HG03439 (cell line): Measurements from ENCODE around the gene KRT72.

Source experiments
- ATAC-seq: cut with Tn5 transposase; IDR thresholded peaks from one replicate; pipeline ENCODE4 v1.9.1; 2021; ENCODE audit warnings: mild to moderate bottlenecking, moderate library complexity; ENCODE audit not compliant: unreplicated experiment

Gene KRT72

DNA sequence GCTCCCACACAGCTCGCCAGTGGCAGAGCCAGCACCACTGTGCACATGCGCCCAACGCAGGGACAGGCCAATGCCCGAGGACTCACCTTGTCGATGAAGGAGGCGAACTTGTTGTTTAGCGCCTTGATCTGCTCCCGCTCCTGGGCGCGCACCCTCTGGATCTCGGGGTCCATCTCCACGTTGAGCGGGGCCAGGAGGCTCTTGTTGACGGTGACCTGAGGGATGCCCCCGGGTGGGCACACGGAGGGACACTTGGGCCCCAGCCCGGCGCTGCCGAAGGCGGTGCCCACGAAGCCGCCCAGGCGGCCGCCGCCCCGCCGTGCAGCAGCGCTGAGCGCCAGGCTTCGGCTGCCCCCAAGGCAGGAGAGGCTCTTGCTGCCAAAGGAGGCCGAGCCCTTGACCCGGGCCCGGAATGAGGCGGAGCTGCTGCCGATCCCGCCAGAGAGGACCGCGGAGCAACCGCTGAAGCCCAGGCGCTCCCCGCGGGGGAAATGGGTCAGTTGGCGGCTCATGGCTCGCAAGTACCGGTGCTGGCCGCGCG lies at the start of gene KRT72:
TSS of gene KRT72 (minus strand) at position 523 of the 541 bp plus-strand sequence. CDS start at position 512, 11 bp downstream.
- ATAC-seq, result no peak

DNA sequence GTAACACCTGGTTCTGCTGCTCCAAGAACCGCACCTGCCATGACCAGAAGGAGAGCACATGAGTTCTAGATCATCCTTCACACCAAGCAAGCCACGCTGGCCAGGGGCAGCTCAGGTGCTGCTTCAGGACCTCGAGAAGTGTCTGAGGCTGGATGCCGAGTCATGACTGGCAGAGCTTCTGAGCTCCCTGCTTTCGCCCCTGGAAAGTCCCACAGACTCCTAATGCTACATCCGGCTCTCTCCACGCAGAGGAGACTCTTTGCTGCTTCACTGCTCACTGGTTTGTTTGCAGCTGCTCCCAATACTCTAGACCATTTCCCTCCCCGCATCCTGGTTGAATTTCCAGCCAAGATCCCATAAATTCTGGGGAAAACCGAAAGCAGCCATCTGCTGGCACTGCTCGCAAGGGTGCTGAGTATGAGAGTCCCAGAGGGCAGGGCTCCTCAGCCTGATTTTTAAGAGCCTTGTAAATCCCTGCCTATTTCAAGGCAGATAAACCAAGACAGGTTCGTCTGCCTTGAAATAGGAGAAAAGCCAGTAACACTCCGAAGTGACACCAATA lies 49.3 kb upstream of the KRT72 start:
- no peak for ATAC-seq

DNA sequence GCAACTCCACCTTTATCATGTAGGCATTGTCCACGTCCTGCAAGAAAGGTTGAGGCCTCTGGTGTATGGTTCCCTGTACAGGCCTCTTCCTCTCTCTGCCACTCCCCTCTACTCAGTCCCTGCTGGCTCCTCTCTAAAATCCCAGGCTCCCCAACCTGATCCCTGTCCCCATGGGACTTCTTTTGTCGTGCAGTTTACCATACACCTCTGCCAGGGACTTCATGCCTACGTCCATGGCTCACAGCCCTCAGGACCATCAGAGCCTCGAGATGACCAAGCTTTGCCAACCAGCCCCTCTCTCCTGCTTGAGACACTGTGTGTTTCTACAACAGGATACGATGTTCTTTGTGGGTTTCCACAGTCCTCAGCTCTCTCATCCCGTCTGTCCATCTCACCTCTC lies 47.8 kb upstream of the KRT72 start:
- no peak for ATAC-seq

DNA sequence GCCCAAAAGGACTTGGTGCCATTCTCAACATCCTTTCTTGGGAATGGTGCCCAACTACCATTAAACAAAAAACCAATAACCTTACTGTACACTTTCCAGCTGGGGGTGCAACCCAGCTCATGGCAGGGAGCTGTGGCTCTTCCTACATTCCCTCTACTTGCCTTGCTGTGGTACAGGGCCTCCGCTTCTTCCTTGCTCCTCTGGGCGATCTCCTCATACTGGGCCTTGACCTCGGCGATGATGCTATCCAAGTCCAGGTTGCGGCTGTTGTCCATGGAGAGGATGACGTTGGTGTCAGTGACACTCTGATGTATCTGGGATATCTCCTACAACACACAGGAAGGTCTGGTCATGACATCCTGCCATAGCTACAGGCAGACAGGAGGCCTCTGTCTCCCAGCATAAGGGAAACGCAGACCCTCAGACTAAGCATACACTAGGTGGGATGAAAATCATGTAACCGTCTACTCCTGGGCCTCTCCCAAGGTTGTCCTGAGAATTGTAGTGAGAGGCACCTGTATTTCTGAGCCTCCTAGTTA lies 46.8 kb upstream of the KRT72 start:
- no peak for ATAC-seq

DNA sequence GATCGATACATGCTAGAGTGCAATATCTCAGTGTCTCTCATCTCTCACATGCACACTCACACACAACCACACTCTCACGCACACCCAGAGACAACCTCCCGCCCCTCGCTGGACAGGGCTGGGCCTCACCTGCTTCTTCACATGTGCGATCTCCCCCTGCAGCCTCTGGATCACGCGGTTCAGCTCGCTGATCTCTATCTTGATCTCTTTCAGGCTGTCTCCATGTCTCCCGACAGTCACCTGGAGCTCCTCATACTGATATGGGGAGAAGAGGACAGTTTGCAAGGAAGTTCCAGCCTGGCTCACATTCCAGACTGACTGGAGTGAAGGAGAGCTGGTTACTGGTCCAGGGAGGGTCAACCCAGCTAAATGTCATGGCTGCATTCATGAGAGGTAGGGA lies 46.3 kb upstream of the KRT72 start:
- ATAC-seq, result no peak

DNA sequence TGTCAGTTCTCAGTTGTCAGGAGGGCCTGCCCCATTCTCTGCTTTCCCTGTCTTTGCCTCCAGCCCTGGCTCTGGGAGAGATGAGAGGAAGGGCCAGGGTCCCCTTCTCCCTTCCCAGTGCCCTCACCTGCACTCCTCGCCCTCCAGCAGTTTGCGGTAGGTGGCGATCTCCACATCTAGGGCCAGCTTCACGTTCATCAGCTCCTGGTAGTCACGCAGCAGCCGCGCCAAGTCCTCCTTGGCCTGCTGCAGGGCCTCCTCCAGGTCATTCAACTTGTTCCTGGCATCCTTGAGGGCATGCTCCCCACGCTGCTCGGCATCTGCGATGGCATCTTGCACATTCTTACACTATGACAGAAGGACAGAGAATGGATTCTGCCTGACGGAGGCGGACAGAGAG lies 45.4 kb upstream of the KRT72 start:
- no peak for ATAC-seq

DNA sequence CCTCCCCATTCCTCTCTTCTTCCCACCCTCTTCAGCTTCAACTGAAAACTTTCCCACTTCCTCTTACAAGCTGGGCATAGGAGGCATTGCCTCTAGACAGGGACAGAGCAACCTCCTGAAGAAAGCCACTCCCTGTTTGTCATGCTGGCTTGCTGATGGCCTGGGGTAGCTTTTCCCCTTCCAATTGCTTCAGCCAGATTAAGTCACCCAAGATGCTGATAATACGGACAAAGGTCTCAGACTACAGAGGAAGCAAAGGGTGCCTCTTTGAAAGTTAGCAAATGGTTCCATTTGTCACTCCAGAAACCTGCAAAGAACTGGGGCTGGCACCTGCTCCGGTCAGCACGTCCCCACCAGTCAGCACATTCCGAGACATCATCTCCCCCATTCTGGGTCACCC lies 44.7 kb upstream of the KRT72 start:
- ATAC-seq, result no peak

DNA sequence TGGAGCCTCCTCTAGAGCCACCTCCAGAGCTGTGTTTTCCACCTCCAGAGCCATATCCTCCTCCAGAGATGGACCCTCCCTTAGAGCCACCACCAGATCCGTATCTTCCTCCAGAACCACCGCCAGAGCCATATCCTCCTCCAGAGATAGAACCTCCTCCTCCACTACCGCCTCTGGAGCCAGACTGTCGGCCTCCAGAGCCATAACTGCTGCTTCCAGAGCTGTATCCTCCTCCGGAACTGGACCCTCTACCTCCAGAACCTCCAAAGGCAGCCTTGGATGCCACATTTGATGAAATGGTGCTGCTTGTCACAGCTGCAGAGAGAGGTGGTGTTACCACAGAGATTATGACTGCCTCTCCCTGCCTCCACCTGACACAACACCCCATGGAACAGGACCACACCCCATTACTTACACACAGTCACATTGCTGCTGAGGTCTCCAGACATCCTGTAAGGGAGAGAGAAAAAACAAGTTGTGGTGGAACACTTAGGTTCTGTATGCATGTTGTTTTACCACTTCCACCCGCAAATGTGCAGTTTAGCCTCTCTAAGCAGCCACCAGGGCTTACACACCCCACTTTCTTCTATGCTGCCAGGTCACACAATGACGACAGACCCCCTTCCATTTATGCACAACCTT lies 44.0 kb upstream of the KRT72 start:
- no peak for ATAC-seq

DNA sequence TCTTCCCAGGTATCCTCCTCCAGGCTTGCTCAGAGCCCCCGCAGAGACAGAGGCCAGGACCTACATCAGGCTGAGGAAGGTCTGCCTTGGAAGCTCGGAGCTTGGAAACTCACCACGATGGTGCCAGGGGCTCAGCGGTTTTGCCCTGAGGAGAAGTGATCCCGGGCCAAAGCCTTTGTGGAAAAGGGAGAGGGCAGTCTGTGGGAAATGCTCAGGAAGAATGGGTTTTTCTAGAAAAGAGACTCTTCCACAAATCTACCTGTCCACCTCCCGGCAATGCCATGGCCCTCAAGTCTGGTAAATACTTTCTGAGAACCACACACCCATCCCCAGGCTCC lies 42.8 kb upstream of the KRT72 start:
- no peak for ATAC-seq

DNA sequence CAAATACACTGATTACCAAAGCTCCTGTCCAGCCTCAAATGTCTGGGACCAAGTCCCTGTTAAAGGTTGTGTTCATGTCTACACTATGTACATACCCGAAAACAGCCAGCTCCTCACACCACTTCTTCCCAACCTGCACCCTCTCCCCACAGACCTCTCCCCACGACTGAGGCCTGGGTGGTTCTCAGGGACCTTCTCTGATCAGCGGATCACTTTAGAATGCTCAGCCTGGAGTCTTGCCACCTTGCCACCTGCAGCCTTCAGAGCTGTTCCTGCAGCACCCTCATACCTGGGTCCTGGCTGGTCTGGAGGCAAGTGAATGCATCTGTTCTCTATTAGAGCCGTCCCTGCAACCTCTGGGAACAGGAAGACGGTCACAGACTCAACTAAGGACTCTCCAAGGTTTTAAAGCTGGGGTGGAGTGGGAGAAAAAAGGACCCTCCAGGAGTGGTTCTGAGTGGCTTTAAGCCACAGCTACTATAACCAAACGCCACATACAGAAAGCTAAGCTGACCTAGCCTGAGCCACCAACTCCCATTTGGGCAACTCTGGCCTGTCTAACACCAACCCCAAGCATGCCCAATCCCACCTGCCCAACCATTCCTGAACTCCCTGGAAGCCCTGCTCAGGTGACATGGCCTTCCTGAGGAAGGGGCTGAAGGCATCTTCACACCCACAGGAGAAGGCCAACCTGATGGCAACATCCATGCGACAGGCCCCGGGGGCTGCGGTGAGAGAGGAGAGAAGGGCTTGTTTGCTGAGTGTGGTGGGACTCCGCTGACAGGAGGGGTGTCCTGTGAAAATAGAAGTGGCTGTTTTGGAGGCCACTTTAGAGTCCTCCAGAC lies 42.2 kb upstream of the KRT72 start:
- ATAC-seq, result no peak

DNA sequence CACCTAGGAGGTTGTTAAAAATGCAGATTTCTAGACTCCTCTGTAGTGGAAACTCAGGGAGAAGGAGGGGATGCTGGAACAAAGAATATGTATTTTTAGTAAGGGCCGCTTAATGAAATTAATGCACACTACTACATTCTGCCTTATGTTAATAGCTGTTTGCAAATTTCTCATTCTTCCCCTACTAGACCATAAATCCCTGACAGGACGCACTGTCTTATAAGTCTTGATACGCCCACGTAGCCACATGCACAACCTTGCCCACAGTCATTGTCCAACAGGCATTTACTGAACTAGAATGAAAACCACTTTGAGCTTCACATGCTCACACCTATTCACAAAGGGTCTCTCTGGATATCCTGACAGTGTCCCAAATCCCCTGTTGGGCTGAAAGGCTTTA lies 40.2 kb upstream of the KRT72 start:
- ATAC-seq, result no peak

DNA sequence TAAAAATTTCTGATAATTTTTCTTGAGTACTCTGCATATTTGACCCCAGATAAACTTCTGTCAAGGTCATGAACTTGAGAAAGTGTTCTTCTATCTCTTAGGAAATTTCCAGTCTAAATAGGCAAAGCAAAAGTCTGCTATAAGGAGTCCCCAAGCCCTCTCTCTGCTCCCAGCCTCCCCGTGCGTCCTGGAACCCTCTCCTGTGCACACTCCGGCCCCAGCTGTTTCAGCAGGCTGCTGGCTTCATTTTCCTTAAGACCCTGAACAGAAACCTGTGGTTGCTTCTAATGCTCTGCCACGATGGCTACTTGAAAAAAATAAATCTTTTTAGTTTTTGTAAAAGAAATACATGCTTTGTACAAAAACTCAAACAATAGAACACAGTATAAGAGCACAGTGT lies 36.0 kb upstream of the KRT72 start:
- no peak for ATAC-seq

DNA sequence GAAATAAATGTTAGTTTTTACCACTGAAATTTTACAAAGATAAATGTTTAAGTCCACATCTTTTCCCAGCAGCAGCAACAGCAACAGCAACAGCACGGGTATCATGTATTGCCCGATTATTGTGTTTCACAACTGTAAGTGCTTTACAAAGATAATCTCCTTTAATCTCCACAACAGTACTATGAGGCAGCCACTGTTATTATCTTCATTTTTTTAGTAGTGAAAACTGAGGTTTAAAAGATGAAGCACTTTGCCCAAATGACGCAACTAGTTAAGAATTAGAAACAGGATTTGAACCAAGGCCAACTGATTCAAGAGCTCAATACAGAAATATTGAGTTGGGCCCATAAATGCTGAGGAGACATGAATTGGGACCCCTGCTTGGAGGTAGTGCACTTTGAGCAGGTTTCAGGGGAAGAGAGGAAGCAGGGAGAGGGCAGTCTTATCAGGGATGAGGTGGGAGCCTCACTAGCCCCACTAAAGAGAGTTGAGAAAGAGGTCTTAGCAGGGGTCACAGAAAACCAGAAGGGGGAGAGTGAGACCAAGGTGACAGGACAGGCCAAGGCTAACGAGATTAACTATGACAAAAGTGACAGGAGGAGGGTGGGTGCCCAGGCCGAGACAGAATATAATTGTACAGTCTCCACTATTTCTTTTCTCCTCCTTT lies 35.5 kb upstream of the KRT72 start:
- ATAC-seq, result no peak

DNA sequence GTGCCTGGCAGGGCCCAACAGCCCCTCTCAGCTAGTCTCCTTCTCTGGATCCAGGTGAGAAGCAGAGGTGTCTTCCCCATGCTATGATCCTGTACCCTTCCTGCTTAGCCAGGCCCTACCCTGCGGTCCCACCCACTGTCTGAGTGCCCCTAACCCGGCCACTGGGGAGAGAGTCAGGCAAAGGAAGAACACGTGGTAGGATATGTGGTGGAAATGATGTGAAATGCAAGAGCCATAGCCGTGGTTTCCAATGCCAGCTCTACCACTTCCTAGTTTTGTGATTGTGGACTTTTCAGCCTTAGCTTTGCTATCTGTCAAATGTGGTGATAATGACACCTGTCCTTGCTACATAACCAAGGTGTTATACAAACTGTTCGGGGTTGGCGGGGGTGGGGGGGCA lies 34.9 kb upstream of the KRT72 start:
- no peak for ATAC-seq

DNA sequence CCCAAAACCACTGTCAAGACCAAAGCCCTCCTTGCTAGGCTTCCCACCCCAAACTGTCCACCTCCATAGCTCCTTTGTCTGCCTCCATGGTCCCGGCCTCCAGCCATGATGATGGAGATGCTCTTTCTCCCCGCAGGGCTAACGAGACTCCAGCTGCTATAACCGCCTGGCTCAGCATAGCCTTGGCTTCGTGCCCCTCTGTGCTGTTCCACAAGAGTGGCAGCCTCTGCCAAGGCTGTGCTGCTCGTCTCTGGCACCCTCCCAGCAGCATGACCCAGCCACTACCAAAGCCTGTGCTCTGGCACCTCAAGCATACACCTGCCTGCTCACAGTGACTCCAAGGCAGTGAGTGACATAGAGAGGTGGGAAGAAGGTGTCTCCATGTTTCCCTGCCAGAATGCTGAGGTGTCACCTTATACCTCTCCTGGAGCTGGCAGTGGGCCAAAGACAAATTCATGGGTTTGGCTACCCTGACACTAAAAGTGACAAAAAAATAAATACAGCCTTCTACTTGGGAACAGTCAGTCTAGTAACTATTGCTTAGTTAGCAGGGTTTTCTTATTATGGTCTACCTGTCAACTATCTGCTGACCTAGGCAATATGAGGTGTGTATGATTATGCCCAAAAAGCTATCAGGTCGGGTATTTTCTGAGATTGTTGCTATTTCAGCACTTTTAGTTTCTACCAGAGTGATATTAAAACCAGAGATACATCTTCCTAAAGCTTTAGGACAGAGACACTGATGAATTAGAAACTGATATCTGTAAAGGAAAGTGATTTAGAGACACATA lies 33.2 kb upstream of the KRT72 start:
- ATAC-seq, result no peak

DNA sequence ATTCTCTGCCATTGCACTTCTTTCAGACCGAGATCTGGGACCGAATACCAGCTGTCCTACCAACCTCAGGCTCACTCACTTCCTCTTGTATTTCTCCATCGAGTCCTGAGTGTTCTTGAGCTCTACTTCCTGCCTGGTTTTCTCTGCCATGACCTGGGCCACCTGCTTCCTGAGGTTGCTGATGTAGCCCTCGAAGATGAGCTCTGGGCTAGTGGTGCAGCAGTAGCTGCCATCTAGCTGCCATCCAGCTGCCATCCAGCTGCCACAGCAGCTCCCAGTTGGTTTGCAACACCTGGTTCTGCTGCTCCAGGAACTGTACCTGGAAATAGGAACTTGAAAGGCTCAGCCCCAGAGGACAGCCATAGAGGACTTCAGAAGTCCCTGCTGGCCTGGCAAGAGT lies 32.1 kb upstream of the KRT72 start:
- no peak for ATAC-seq

DNA sequence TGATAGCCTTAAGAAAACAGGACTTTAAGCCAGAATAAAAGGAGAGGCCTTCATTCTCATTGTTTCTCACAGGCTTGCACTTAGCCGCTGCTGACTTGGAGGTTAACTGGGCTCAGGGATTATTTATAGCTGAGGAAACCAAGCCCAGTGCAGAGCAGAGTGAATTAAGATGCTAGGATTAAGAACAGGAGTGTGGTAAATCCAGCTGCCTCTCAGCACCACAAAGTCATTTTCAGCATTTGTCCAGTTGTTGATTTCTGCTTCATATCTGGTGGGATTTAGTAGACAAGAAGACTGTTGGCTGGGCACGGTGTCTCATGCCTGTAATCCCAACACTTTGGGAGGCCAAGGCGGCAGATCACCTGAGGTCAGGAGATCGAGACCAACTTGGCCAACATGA lies 31.4 kb upstream of the KRT72 start:
- no peak for ATAC-seq

DNA sequence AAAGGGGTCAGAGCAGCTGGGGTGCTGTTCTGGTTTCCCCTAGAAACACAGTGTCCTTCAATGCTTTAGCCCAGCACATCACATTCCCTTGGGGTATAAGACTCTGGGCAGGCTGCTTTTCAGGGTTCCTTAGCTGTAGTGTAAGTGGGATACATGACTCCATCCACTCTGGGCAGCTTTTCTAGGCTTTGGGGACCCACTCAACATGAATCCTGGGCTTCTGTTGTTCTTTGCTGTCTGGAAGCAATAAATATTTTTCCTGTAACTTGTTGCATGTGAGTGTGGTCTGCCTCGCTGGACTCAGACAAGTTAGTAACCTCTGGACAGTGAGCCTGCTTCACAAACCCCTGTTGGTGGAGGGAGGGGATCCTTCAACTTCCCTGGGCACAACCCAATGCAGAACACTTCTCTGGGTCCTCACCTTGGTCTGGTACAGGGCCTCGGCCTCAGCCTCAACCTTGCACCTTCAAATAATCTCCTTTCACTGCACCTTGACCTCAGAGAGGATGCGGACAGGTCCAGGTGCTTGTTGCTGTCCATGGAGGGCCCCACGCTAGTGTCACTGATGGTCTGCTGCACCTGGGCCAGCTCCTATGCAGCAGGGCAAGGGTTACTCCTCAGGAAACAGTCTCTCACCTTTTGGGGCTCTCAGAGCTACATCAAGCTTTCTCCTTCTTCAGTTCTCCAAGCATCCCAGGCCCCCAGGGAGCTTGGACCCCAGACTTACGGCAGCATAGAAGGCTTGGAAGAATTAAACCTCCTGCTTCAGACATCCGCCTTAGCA lies 30.6 kb upstream of the KRT72 start:
- no peak for ATAC-seq

DNA sequence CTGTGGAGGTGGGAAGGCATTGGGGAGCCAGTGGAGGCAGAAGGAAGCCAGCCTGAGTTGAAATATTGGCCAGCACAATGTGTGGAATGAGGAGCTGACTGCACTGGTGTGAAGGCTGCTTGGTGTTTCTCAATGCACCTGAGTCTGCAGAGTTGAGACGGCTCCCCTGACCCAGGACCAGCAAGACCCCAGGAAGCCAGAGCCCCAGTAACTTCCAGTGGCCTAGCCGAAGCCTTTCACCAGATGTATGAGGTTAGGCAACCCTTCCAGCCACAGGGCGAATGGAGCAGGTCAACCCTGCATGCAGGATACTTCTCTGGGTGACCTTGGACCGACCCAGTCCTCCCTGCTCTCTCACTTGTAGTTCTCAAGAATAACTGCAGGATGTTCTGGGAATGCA lies 30.0 kb upstream of the KRT72 start:
- ATAC-seq, result no peak
